ENCODE results near the gene PSME4. TPM values are rescaled to one million over a fixed set of nuclear protein-coding genes. Genes with fewer than 3 reads are reported as not detected.
A peak's percentile ranks its signal among the peaks of the same experiment; 100 is the strongest.
"Not testable (repeated sequence)": the region's sequence is repeated elsewhere in the genome, so short reads cannot be mapped to it uniquely, and the experiment has no call there.

Gene PSME4
- total RNA-seq, 1 donor from 2014 or later = 31.3 TPM

DNA sequence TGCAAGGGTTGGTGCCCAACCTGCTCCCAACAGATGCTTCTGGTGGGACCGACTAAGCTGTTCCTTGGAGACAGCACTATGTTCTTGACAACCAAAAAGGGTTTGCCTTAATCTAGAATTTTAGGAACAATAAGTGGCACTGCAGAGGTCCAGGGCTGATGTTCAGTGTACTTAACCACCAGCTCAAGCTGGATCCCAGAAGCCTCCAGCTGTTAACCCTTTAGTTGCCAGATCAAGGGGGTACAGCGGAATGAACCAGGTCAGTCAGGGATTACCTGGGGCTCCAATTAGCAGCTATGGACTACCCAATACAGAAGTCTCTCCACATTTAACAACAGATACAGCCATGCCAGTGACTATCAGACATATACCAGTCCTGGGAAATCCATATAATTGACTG lies 114.5 kb downstream of the PSME4 start:
- Histone ChIP-seq H3K36me3 (ENCODE audit: control insufficient read depth, insufficient read depth, low read length) (no peaks in the 10 kb centered on the region), H3K4me3 (ENCODE audit: low read depth, low read length) (no peak overlapping the region), H3K27me3 (ENCODE audit: control insufficient read depth, insufficient read depth, low read length) (no peaks in the 10 kb centered on the region)
- TF ChIP-seq, protein P1, sequence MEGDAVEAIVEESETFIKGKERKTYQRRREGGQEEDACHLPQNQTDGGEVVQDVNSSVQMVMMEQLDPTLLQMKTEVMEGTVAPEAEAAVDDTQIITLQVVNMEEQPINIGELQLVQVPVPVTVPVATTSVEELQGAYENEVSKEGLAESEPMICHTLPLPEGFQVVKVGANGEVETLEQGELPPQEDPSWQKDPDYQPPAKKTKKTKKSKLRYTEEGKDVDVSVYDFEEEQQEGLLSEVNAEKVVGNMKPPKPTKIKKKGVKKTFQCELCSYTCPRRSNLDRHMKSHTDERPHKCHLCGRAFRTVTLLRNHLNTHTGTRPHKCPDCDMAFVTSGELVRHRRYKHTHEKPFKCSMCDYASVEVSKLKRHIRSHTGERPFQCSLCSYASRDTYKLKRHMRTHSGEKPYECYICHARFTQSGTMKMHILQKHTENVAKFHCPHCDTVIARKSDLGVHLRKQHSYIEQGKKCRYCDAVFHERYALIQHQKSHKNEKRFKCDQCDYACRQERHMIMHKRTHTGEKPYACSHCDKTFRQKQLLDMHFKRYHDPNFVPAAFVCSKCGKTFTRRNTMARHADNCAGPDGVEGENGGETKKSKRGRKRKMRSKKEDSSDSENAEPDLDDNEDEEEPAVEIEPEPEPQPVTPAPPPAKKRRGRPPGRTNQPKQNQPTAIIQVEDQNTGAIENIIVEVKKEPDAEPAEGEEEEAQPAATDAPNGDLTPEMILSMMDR (IDR thresholded peaks at IDR 0.05; ENCODE audit: insufficient read depth, low read length, severe bottlenecking) = no peak
- DNase-seq (ENCODE audit: low read depth) (no peak), FAIRE-seq (no peak)

DNA sequence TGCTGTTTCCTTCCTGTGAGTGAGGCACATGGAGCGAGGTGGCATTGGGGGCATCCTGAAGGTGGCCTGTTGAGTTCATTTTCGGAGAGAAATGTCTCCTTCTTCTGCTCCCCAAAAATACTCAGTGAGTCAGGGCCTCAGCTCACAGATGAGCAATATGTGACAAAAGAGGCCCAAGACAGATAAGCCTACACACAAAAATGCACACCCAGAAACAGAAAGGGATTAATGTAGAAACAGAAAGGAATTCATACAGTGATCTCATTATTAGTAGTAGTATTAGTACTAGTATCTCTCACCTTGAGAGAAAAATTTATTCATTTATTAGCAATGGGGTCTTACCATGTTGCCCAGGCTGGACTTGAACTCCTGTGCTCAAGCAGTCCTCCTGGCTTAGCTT lies 116.1 kb downstream of the PSME4 start:
- Histone ChIP-seq H3K27me3 (ENCODE audit: control insufficient read depth, insufficient read depth, low read length) (no peaks in the 10 kb centered on the region), H3K4me3 (ENCODE audit: low read depth, low read length) (no peak overlapping the region), H3K36me3 (ENCODE audit: control insufficient read depth, insufficient read depth, low read length) (no peaks in the 10 kb centered on the region)
- FAIRE-seq (no peak), DNase-seq (ENCODE audit: low read depth) (no peak)
- TF ChIP-seq, protein P1 (IDR thresholded peaks at IDR 0.05; ENCODE audit: insufficient read depth, low read length, severe bottlenecking) = no peak

- FAIRE-seq = no peak
- DNase-seq (ENCODE audit: low read depth) = no peak
- H3K4me3 ChIP-seq (ENCODE audit: low read depth, low read length) = no peak overlapping the region
- H3K27me3 ChIP-seq (ENCODE audit: control insufficient read depth, insufficient read depth, low read length) = no peaks in the 10 kb centered on the region
- H3K36me3 ChIP-seq (ENCODE audit: control insufficient read depth, insufficient read depth, low read length) = no peaks in the 10 kb centered on the region
- TF ChIP-seq, protein P1 (IDR thresholded peaks at IDR 0.05; ENCODE audit: insufficient read depth, low read length, severe bottlenecking) = no peak
Measured at GRCh38 chr2:53852532-53852931, 118.3 kb downstream of the PSME4 start.

GRCh38 chr2:53851052-53851757 lies 119.6 kb downstream of the PSME4 start:
- DNase-seq (ENCODE audit: low read depth); FAIRE-seq; H3K36me3 ChIP-seq (ENCODE audit: control insufficient read depth, insufficient read depth, low read length); H3K4me3 ChIP-seq (ENCODE audit: low read depth, low read length); H3K27me3 ChIP-seq (ENCODE audit: control insufficient read depth, insufficient read depth, low read length): not testable (repeated sequence)

GRCh38 chr2:53848062-53848461 lies 122.7 kb downstream of the PSME4 start:
- Histone ChIP-seq H3K36me3 (ENCODE audit: control insufficient read depth, insufficient read depth, low read length) (no peaks in the 10 kb centered on the region), H3K4me3 (ENCODE audit: low read depth, low read length) (no peak overlapping the region), H3K27me3 (ENCODE audit: control insufficient read depth, insufficient read depth, low read length) (no peaks in the 10 kb centered on the region)
- DNase-seq (ENCODE audit: low read depth) (peak; percentile 40), FAIRE-seq (no peak)
- TF ChIP-seq, protein P1 (IDR thresholded peaks at IDR 0.05; ENCODE audit: insufficient read depth, low read length, severe bottlenecking) = no peak

DNA sequence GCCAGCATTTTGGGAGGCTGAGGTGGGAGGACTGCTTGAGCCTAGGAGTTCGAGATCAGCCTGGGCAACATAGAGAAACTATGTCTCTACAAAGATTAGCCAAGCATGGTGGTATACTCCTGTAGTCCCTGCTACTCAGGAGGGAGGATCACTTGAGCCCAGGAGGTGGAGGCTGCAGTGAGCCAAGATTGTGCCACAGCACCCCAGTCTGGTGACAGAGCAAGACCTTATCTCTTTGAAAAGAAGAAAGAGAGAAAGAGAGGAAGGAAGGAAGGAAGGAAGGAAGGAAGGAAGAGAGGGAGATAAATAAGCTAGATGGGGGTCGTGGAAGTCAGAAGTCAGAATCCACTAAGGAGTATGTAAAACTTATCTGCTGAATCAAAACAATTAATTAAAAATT lies 127.2 kb downstream of the PSME4 start:
- Histone ChIP-seq H3K36me3 (ENCODE audit: control insufficient read depth, insufficient read depth, low read length) (no peaks in the 10 kb centered on the region), H3K4me3 (ENCODE audit: low read depth, low read length) (no peak overlapping the region), H3K27me3 (ENCODE audit: control insufficient read depth, insufficient read depth, low read length) (no peaks in the 10 kb centered on the region)
- FAIRE-seq (no peak), DNase-seq (ENCODE audit: low read depth) (no peak)
- TF ChIP-seq, protein P1 (IDR thresholded peaks at IDR 0.05; ENCODE audit: insufficient read depth, low read length, severe bottlenecking) = no peak
